ENCODE results near the gene DNAJC10.
A peak's percentile ranks its signal among the peaks of the same experiment; 100 is the strongest.
"Not testable (repeated sequence)": the region's sequence is repeated elsewhere in the genome, so short reads cannot be mapped to it uniquely, and the experiment has no call there.

The DNAJC10 gene

DNA sequence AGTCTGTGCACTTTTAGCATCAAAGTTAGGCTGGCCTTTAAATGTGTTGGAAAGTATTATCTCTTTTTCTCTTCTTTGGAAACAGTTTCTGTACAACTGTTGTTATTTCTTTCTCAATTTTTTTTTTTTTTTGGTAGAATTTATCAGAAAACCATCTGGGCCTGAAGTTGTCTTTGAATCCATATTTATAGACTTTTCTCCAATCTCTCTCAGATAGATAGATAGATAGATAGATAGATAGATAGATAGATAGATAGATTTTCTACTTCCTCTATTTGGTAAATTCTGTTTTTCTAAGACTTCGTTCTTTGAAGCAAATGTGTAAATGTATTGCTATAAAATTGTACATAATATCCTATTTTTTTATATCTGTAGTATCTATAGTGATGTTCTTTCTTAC lies 17.5 kb downstream of the DNAJC10 start:
- Histone ChIP-seq H3K4me3 (IDR thresholded peaks at IDR 0.05; ENCODE audit: insufficient read depth, low read depth, low read length) (no peak overlapping the region), H2AFZ (ENCODE audit: low read depth) (no peak overlapping the region), H3K27me3 (ENCODE audit: insufficient read depth, low read depth) (no peaks in the 10 kb centered on the region), H4K20me1 (ENCODE audit: insufficient read depth) (no peaks in the 10 kb centered on the region), H3K4me1 (ENCODE audit: low read depth, poor library complexity, severe bottlenecking) (peaks cover 22% of the 10 kb centered on the region), H3K36me3 (ENCODE audit: insufficient read depth) (peaks cover 3% of the 10 kb centered on the region; the same call in 1 of the 2 replicates), H3K79me2 (ENCODE audit: insufficient read depth, low read depth) (no peaks in the 10 kb centered on the region), H3K27ac (no peak overlapping the region), H3K9ac (no peak overlapping the region), H3K4me2 (0 out of 2 replicates have a peak overlapping the region, but pooled peaks have one; percentile 30)
- TF ChIP-seq, protein P1, sequence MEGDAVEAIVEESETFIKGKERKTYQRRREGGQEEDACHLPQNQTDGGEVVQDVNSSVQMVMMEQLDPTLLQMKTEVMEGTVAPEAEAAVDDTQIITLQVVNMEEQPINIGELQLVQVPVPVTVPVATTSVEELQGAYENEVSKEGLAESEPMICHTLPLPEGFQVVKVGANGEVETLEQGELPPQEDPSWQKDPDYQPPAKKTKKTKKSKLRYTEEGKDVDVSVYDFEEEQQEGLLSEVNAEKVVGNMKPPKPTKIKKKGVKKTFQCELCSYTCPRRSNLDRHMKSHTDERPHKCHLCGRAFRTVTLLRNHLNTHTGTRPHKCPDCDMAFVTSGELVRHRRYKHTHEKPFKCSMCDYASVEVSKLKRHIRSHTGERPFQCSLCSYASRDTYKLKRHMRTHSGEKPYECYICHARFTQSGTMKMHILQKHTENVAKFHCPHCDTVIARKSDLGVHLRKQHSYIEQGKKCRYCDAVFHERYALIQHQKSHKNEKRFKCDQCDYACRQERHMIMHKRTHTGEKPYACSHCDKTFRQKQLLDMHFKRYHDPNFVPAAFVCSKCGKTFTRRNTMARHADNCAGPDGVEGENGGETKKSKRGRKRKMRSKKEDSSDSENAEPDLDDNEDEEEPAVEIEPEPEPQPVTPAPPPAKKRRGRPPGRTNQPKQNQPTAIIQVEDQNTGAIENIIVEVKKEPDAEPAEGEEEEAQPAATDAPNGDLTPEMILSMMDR (conservative IDR thresholded peaks at IDR 0.05; ENCODE audit: low read depth, low read length), result no peak

GRCh38 chr2:182736856-182737255 lies 20.8 kb downstream of the DNAJC10 start:
- not testable (repeated sequence) for H3K9ac ChIP-seq; H2AFZ ChIP-seq (ENCODE audit: low read depth); H3K27ac ChIP-seq; H3K4me2 ChIP-seq; H3K27me3 ChIP-seq (ENCODE audit: insufficient read depth, low read depth); H3K79me2 ChIP-seq (ENCODE audit: insufficient read depth, low read depth); H3K4me3 ChIP-seq (IDR thresholded peaks at IDR 0.05; ENCODE audit: insufficient read depth, low read depth, low read length); H3K36me3 ChIP-seq (ENCODE audit: insufficient read depth); H4K20me1 ChIP-seq (ENCODE audit: insufficient read depth)
- H3K4me1 ChIP-seq (ENCODE audit: low read depth, poor library complexity, severe bottlenecking), result peaks cover 45% of the 10 kb centered on the region

GRCh38 chr2:182740701-182741100 lies 24.6 kb downstream of the DNAJC10 start:
- no peaks in the 10 kb centered on the region for H3K79me2 ChIP-seq (ENCODE audit: insufficient read depth, low read depth)
- H3K9ac ChIP-seq, result no peak overlapping the region
- H4K20me1 ChIP-seq (ENCODE audit: insufficient read depth), result no peaks in the 10 kb centered on the region
- H3K27me3 ChIP-seq (ENCODE audit: insufficient read depth, low read depth), result no peaks in the 10 kb centered on the region
- H3K4me3 ChIP-seq (IDR thresholded peaks at IDR 0.05; ENCODE audit: insufficient read depth, low read depth, low read length), result no peak overlapping the region
- peaks cover 3% of the 10 kb centered on the region; the same call in 1 of the 2 replicates for H3K36me3 ChIP-seq (ENCODE audit: insufficient read depth)
- H3K27ac ChIP-seq, result no peak overlapping the region
- peak overlapping the region; percentile 44 for H3K4me2 ChIP-seq
- H3K4me1 ChIP-seq (ENCODE audit: low read depth, poor library complexity, severe bottlenecking), result peaks cover 29% of the 10 kb centered on the region
- no peak overlapping the region for H2AFZ ChIP-seq (ENCODE audit: low read depth)
- TF ChIP-seq, protein P1 (conservative IDR thresholded peaks at IDR 0.05; ENCODE audit: low read depth, low read length), result no peak

- Histone ChIP-seq H4K20me1 (ENCODE audit: insufficient read depth) (no peaks in the 10 kb centered on the region), H3K27ac (no peak overlapping the region), H3K36me3 (ENCODE audit: insufficient read depth) (peaks cover 3% of the 10 kb centered on the region; the same call in 1 of the 2 replicates), H3K79me2 (ENCODE audit: insufficient read depth, low read depth) (no peaks in the 10 kb centered on the region), H2AFZ (ENCODE audit: low read depth) (no peak overlapping the region), H3K27me3 (ENCODE audit: insufficient read depth, low read depth) (no peaks in the 10 kb centered on the region), H3K4me3 (IDR thresholded peaks at IDR 0.05; ENCODE audit: insufficient read depth, low read depth, low read length) (no peak overlapping the region), H3K4me1 (ENCODE audit: low read depth, poor library complexity, severe bottlenecking) (peaks cover 29% of the 10 kb centered on the region), H3K4me2 (no peak overlapping the region; the same call in 1 of the 2 replicates), H3K9ac (no peak overlapping the region)
- TF ChIP-seq, protein P1 (conservative IDR thresholded peaks at IDR 0.05; ENCODE audit: low read depth, low read length), result no peak
Measured at GRCh38 chr2:182741620-182742019, 25.6 kb downstream of the DNAJC10 start.

GRCh38 chr2:182744490-182744889 lies 28.4 kb downstream of the DNAJC10 start:
- Histone ChIP-seq H3K79me2 (ENCODE audit: insufficient read depth, low read depth) (no peaks in the 10 kb centered on the region), H3K4me2 (no peak overlapping the region), H3K27me3 (ENCODE audit: insufficient read depth, low read depth) (no peaks in the 10 kb centered on the region), H3K9ac (no peak overlapping the region), H3K27ac (no peak overlapping the region), H2AFZ (ENCODE audit: low read depth) (no peak overlapping the region), H3K36me3 (ENCODE audit: insufficient read depth) (no peaks in the 10 kb centered on the region), H3K4me3 (IDR thresholded peaks at IDR 0.05; ENCODE audit: insufficient read depth, low read depth, low read length) (no peak overlapping the region), H3K4me1 (ENCODE audit: low read depth, poor library complexity, severe bottlenecking) (peaks cover 29% of the 10 kb centered on the region), H4K20me1 (ENCODE audit: insufficient read depth) (no peaks in the 10 kb centered on the region)
- TF ChIP-seq, protein P1 (conservative IDR thresholded peaks at IDR 0.05; ENCODE audit: low read depth, low read length), result no peak

Data from KMS-11 (cell line).